Smooth muscle cell (in vitro differentiated cells): ENCODE results near the gene NR2E3. TPM values are rescaled to one million over a fixed set of nuclear protein-coding genes. Genes with fewer than 3 reads are reported as not detected.

Source experiments
- DNase-seq: peaks from one replicate; lab custom pipeline; 2025; ENCODE audit not compliant: unreplicated experiment; lab: John Stamatoyannopoulos, UW
- H2AFZ ChIP-seq: fragments of 200-600 bp; sonication (generic); 2 replicates; pipeline ENCODE4 v1.6.0; 2016; ENCODE audit warnings: antibody characterized with exemption, low read depth, mild to moderate bottlenecking
- H3F3A ChIP-seq: fragments of 200-600 bp; sonication (generic); 2 replicates; pipeline ENCODE4 v1.6.0; 2017; ENCODE audit warnings: antibody characterized with exemption, low read depth
- H3K27ac ChIP-seq: fragments of 200-600 bp; sonication (generic); 2 replicates; pipeline ENCODE4 v1.5.1; 2016; ENCODE audit warnings: low read depth, mild to moderate bottlenecking
- H3K27me3 ChIP-seq: fragments of 200-600 bp; sonication (generic); 2 replicates; pipeline ENCODE4 v1.6.1; 2016; ENCODE audit warnings: low read depth, mild to moderate bottlenecking
- H3K36me3 ChIP-seq: fragments of 200-600 bp; sonication (generic); 2 replicates; pipeline ENCODE4 v1.5.1; 2016; ENCODE audit warnings: low read depth
- H3K4me1 ChIP-seq: fragments of 200-600 bp; sonication (generic); 2 replicates; pipeline ENCODE4 v1.5.1; 2016; ENCODE audit warnings: low read depth
- H3K4me2 ChIP-seq: fragments of 200-600 bp; sonication (generic); 2 replicates; pipeline ENCODE4 v1.6.0; 2016; ENCODE audit warnings: mild to moderate bottlenecking
- H3K4me3 ChIP-seq: fragments of 200-600 bp; sonication (generic); 2 replicates; pipeline ENCODE4 v1.5.1; 2016; ENCODE audit warnings: mild to moderate bottlenecking
- H3K79me2 ChIP-seq: fragments of 200-600 bp; sonication (generic); 2 replicates; pipeline ENCODE4 v1.6.0; 2016; ENCODE audit warnings: low read depth, mild to moderate bottlenecking
- H3K9ac ChIP-seq: fragments of 200-600 bp; sonication (generic); 2 replicates; pipeline ENCODE4 v1.6.0; 2016; ENCODE audit warnings: low read depth
- H3K9me3 ChIP-seq: fragments of 200-600 bp; sonication (generic); replicated peaks from 2 replicates; pipeline ENCODE4 v1.5.1; 2016; ENCODE audit warnings: low read depth
- H4K20me1 ChIP-seq: fragments of 200-600 bp; sonication (generic); 2 replicates; pipeline ENCODE4 v1.6.0; 2016; ENCODE audit warnings: low read depth
- CTCF ChIP-seq: fragments of 200-600 bp; sonication (generic); IDR thresholded peaks from 2 replicates; pipeline ENCODE4 v1.5.1; 2017; ENCODE audit warnings: borderline replicate concordance, mild to moderate bottlenecking, antibody characterized with exemption; ENCODE audit not compliant: insufficient read depth, poor library complexity, severe bottlenecking
- WGBS: methylation state at CpG from one replicate; pipeline ENCODE4 v1.1.7; 2016; ENCODE audit warnings: low lambda C conversion rate; 5-methylcytosine and 5-hydroxymethylcytosine counted together
- polyA plus RNA-seq: library from polyadenylated mRNA; unstranded; fragments of >200 nt; fragmentation: Nextera tagmentation; extraction: Ambion mirVana; gene quantifications from 2 replicates; pipeline ENCODE4 v1.2.1, GENCODE V29; 2016
- total RNA-seq: library from RNA; depleted of rRNA; stranded (reverse); fragments of >200 nt; gene quantifications from 2 replicates; pipeline ENCODE4 v1.2.3, GENCODE V29; 2014

NR2E3 gene
- total and polyA plus RNA-seq, 2 experiments from 2014 or later, result not detected

GRCh38 chr15:71808311-71809020 is 1.9 kb upstream of the NR2E3 start:
- H3K9ac ChIP-seq, result no peak overlapping the region
- no peaks in the 10 kb centered on the region for H3K27me3 ChIP-seq
- H4K20me1 ChIP-seq, result no peaks in the 10 kb centered on the region
- WGBS, result 67% methylated on average over 18 of the region's 18 CpGs
- no peak overlapping the region for H3K4me2 ChIP-seq
- H2AFZ ChIP-seq, result no peak overlapping the region
- no peak overlapping the region for H3K27ac ChIP-seq
- peaks cover 23% of the 10 kb centered on the region for H3K4me1 ChIP-seq
- H3K4me3 ChIP-seq, result no peak overlapping the region
- H3K36me3 ChIP-seq, result no peaks in the 10 kb centered on the region
- DNase-seq, result no peak
- no peaks in the 10 kb centered on the region for H3K79me2 ChIP-seq
- no peaks in the 10 kb centered on the region for H3K9me3 ChIP-seq
- no peak for TF ChIP-seq CTCF
- no peaks in the 10 kb centered on the region for H3F3A ChIP-seq

- H4K20me1 ChIP-seq, result no peaks in the 10 kb centered on the region
- no peaks in the 10 kb centered on the region for H3K36me3 ChIP-seq
- H3K4me2 ChIP-seq, result no peak overlapping the region
- 90% methylated on average over 8 of the region's 8 CpGs for WGBS
- no peak for DNase-seq
- TF ChIP-seq CTCF, result no peak
- H3K27me3 ChIP-seq, result no peaks in the 10 kb centered on the region
- no peak overlapping the region for H2AFZ ChIP-seq
- H3K9ac ChIP-seq, result no peak overlapping the region
- no peaks in the 10 kb centered on the region for H3F3A ChIP-seq
- no peaks in the 10 kb centered on the region for H3K9me3 ChIP-seq
- H3K4me1 ChIP-seq, result peaks cover 23% of the 10 kb centered on the region
- no peak overlapping the region for H3K27ac ChIP-seq
- H3K79me2 ChIP-seq, result no peaks in the 10 kb centered on the region
- H3K4me3 ChIP-seq, result no peak overlapping the region
Observed at GRCh38 chr15:71809346-71809745, 1.0 kb upstream of the NR2E3 start.

GRCh38 chr15:71811036-71811736 is 832 bp downstream of the NR2E3 start:
- DNase-seq, result no peak
- Histone ChIP-seq H3K9ac (no peak overlapping the region), H3F3A (no peaks in the 10 kb centered on the region), H4K20me1 (no peaks in the 10 kb centered on the region), H2AFZ (no peak overlapping the region), H3K4me1 (peaks cover 21% of the 10 kb centered on the region), H3K9me3 (no peaks in the 10 kb centered on the region), H3K27ac (no peak overlapping the region), H3K36me3 (no peaks in the 10 kb centered on the region), H3K27me3 (no peaks in the 10 kb centered on the region), H3K79me2 (no peaks in the 10 kb centered on the region), H3K4me2 (no peak overlapping the region), H3K4me3 (no peak overlapping the region)
- WGBS, result 89% methylated on average over 20 of the region's 27 CpGs
- TF ChIP-seq CTCF, result no peak
